Endothelial cell of umbilical vein (primary cell): ENCODE data around the gene HTRA3. TPM values are rescaled to one million over a fixed set of nuclear protein-coding genes. Genes with fewer than 3 reads are reported as not detected.

ENCODE experiments used
- BruUV-seq: library from RNA; stranded (reverse); fragments of 400-500 nt; replicated peaks from 2 replicates; lab custom pipeline; 2021; lab: Mats Ljungman, UMichigan
- CTCF ChIA-PET: fragments of 300-600, 350-600 bp; sonication (Branson Sonifier 250); formaldehyde crosslinking; loops from one replicate; lab custom pipeline; 2021; ENCODE audit warnings: antibody characterized with exemption, inconsistent platforms; lab: Charles Lee
- POLR2A ChIA-PET: fragments of 300-600, 350-600 bp; sonication (Branson Sonifier 250); formaldehyde crosslinking; loops from one replicate; lab custom pipeline; 2021; ENCODE audit warnings: antibody characterized with exemption, inconsistent platforms; lab: Charles Lee
- DNase-seq: peaks from one replicate; pipeline ENCODE4 v3.0.0-alpha.2; 2011; ENCODE audit warnings: low read depth, low spot score
- FAIRE-seq: peaks from 2 replicates; lab custom pipeline; 2011; peaks lifted over from hg19 to GRCh38; lab: Jason Lieb, UNC
- H2AFZ ChIP-seq: 2 replicates; pipeline ENCODE4 v1.6.0; 2012; ENCODE audit warnings: low read depth, low read length, control low read depth, inconsistent platforms
- H3K27ac ChIP-seq: 2 replicates; pipeline ENCODE4 v1.5.1; 2011; ENCODE audit warnings: low read depth, mild to moderate bottlenecking, control low read depth, low read length, moderate library complexity; ENCODE audit not compliant: insufficient read depth
- H3K27me3 ChIP-seq, 2 experiments: 2 replicates each; pipeline versions ENCODE4 v1.6.0 to v1.6.1; 2011; ENCODE audit warnings: low read length in 2 of 2, mixed read lengths in 1 of 2; ENCODE audit not compliant: control insufficient read depth in 2 of 2, insufficient read depth in 2 of 2
- H3K36me3 ChIP-seq, 2 experiments: 2 replicates in 1 of 2; 3 replicates in 1 of 2; pipeline ENCODE4 v1.5.1; 2011; ENCODE audit warnings: low read length in 2 of 2, mild to moderate bottlenecking in 1 of 2, moderate library complexity in 1 of 2; ENCODE audit not compliant: control insufficient read depth in 2 of 2, insufficient read depth in 2 of 2; ENCODE audit errors: extremely low read depth in 1 of 2
- H3K4me1 ChIP-seq: 3 replicates; pipeline ENCODE4 v1.5.1; 2011; ENCODE audit warnings: mild to moderate bottlenecking, low read length; ENCODE audit not compliant: control insufficient read depth, insufficient read depth; ENCODE audit errors: extremely low read depth
- H3K4me2 ChIP-seq: 2 replicates; pipeline ENCODE4 v1.6.1; 2011; ENCODE audit warnings: low read length, control low read depth, mixed read lengths; ENCODE audit not compliant: insufficient read depth
- H3K4me3 ChIP-seq, 3 experiments: fragments of 200-600 bp in 1 of 3; sonication (generic), shearing (Covaris generic) in 1 of 3; replicated peaks in 1 of 3; 2 replicates each; pipeline ENCODE4 v1.5.1; 2011 to 2016; ENCODE audit warnings: control low read depth in 3 of 3, low read length in 3 of 3, mild to moderate bottlenecking in 2 of 3, inconsistent platforms in 1 of 3, low read depth in 1 of 3, moderate library complexity in 1 of 3; ENCODE audit not compliant: insufficient read depth in 1 of 3
- H3K79me2 ChIP-seq: 2 replicates; pipeline ENCODE4 v1.6.0; 2012; ENCODE audit warnings: low read length, inconsistent platforms; ENCODE audit not compliant: control insufficient read depth, insufficient read depth
- H3K9ac ChIP-seq: replicated peaks from 2 replicates; pipeline ENCODE3; 2011; ENCODE audit warnings: low read length, control low read depth; ENCODE audit not compliant: insufficient read depth; ENCODE audit errors: extremely low read depth
- H3K9me1 ChIP-seq: replicated peaks from 3 replicates; pipeline ENCODE4 v1.6.0; 2011; ENCODE audit warnings: mild to moderate bottlenecking, low read length; ENCODE audit not compliant: control insufficient read depth, insufficient read depth; ENCODE audit errors: extremely low read depth
- H3K9me3 ChIP-seq: replicated peaks from 2 replicates; pipeline ENCODE4 v1.5.1; 2012; ENCODE audit warnings: low read length, inconsistent platforms; ENCODE audit not compliant: control insufficient read depth, insufficient read depth
- H4K20me1 ChIP-seq: replicated peaks from 2 replicates; pipeline ENCODE3; 2011; ENCODE audit warnings: mild to moderate bottlenecking, low read length; ENCODE audit not compliant: control insufficient read depth, insufficient read depth; ENCODE audit errors: extremely low read depth
- CTCF ChIP-seq, 2 donors: IDR thresholded peaks; 1 replicate in 1 of 2; 2 replicates in 1 of 2; pipeline ENCODE4 v1.5.1; 2011; ENCODE audit warnings: low read length in 2 of 2, mild to moderate bottlenecking in 2 of 2, moderate library complexity in 2 of 2, control low read depth in 1 of 2, inconsistent platforms in 1 of 2, low read depth in 1 of 2; ENCODE audit not compliant: insufficient read depth in 1 of 2; ENCODE audit errors: extremely low read depth in 1 of 2
- EZH2 ChIP-seq: IDR thresholded peaks from 2 replicates; pipeline ENCODE4 v1.6.1; 2012; ENCODE audit warnings: borderline replicate concordance, low read depth, mild to moderate bottlenecking, moderate library complexity, low read length, inconsistent platforms; ENCODE audit not compliant: severe bottlenecking
- FOS ChIP-seq: IDR thresholded peaks from 2 replicates; pipeline ENCODE4 v1.6.1; 2011; ENCODE audit warnings: mild to moderate bottlenecking, low read length, moderate library complexity, borderline replicate concordance; ENCODE audit not compliant: insufficient read depth
- GATA2 ChIP-seq: IDR thresholded peaks from 2 replicates; pipeline ENCODE4 v1.7.0; 2011; ENCODE audit warnings: low read depth, mild to moderate bottlenecking, moderate library complexity, mixed read lengths, low read length; ENCODE audit not compliant: insufficient read length, insufficient read depth
- JUN ChIP-seq: IDR thresholded peaks from 2 replicates; pipeline ENCODE4 v1.6.1; 2011; ENCODE audit warnings: borderline replicate concordance, low read depth; ENCODE audit not compliant: insufficient read length, insufficient read depth
- MAX ChIP-seq: IDR thresholded peaks from 2 replicates; pipeline ENCODE4 v1.6.1; 2011; ENCODE audit not compliant: insufficient read depth, insufficient read length
- MYC ChIP-seq: IDR thresholded peaks from one replicate; pipeline ENCODE4 v1.6.1; 2011; ENCODE audit warnings: mild to moderate bottlenecking, low read depth, low read length
- POLR2A ChIP-seq: IDR thresholded peaks from 2 replicates; pipeline ENCODE4 v1.6.1; 2012; ENCODE audit warnings: low read depth, mild to moderate bottlenecking, control low read depth, low read length
- POLR2AphosphoS5 ChIP-seq: IDR thresholded peaks from 2 replicates; pipeline ENCODE4 v1.6.1; 2012; ENCODE audit warnings: low read depth, mild to moderate bottlenecking, control low read depth, low read length, moderate library complexity; ENCODE audit not compliant: insufficient read depth
- dilution Hi-C: fragments of 300-500 bp; cut with MboI; formaldehyde crosslinking; loops from one replicate; pipeline ENCODE4 v1.15.0; 2019; ENCODE audit warnings: low sequenced_read_pairs; ENCODE audit not compliant: extremely low pct_ligation_motif_present
- intact Hi-C: fragments of 100-400 bp; cut with micrococcal nuclease; formaldehyde crosslinking; loops from one replicate; pipeline ENCODE4 v1.10.0; 2022
- polyA plus RNA-seq, 4 experiments: library from polyadenylated mRNA; depleted of rRNA in 3 of 4; stranded (reverse) in 3 of 4; unstranded in 1 of 4; fragments of >200 nt; gene quantifications; 2 replicates each; pipeline versions ENCODE4 v1.2.1 to v1.2.3, GENCODE V29; 2011 to 2012; ENCODE audit warnings: missing spikeins in 1 of 4
- total RNA-seq: library from RNA; stranded (reverse); gene quantifications from 2 replicates; pipeline ENCODE4 v1.2.3, GENCODE V29; 2021

Gene HTRA3
- total and polyA plus RNA-seq, 2 donors (not counting 3 experiments of a cell fraction or from before 2014, with no cell fraction given), result 9.0 to 12.0 TPM

- FAIRE-seq, result no peak
- CTCF ChIA-PET, result no interaction called here
Measured at GRCh38 chr4:8317474-8317873, 47.9 kb downstream of the HTRA3 start.

More at GRCh38 chr4:8317474-8317873, 47.9 kb downstream of the HTRA3 start:
- H3K4me3 ChIP-seq, result no peak overlapping the region
- no peaks in the 10 kb centered on the region for H3K9me3 ChIP-seq
- dilution Hi-C loops, result no loop called here
- no peak for DNase-seq
- no TSS peak for BruUV-seq
- no peaks in the 10 kb centered on the region for H4K20me1 ChIP-seq
- no peak overlapping the region for H3K4me2 ChIP-seq
- POLR2A ChIA-PET, result no interaction called here
- TF ChIP-seq POLR2AphosphoS5, result no peak
- no peak for TF ChIP-seq CTCF (IDR thresholded peaks at IDR 0.05; ENCODE audit: extremely low read depth in 1 of 2, insufficient read depth in 1 of 2, low read depth in 1 of 2, low read length in 2 of 2)
- TF ChIP-seq MYC, result no peak
- no peak for TF ChIP-seq FOS
- no peak for TF ChIP-seq JUN
- TF ChIP-seq GATA2, result no peak
- TF ChIP-seq MAX, result no peak
- TF ChIP-seq EZH2, result no peak
- TF ChIP-seq POLR2A, result no peak
- peaks cover 1 to 3% of the 10 kb centered on the region in 2 experiments for H3K27me3 ChIP-seq
- no peaks in the 10 kb centered on the region for H3K36me3 ChIP-seq
- H3K9ac ChIP-seq, result no peak overlapping the region
- no peaks in the 10 kb centered on the region for H3K79me2 ChIP-seq
- intact Hi-C loops, result no loop called here
- no peaks in the 10 kb centered on the region for H3K9me1 ChIP-seq
- H3K27ac ChIP-seq, result no peak overlapping the region
- H2AFZ ChIP-seq, result no peak overlapping the region
- peaks cover 7% of the 10 kb centered on the region for H3K4me1 ChIP-seq
